Mucosa of descending colon (tissue), 3 donors: ENCODE results near the gene SQOR. TPM values are rescaled to one million over a fixed set of nuclear protein-coding genes. Genes with fewer than 3 reads are reported as not detected.

Experiments used
- ATAC-seq: fragments of 200-7000 bp; cut with Tn5 transposase; one replicate; pipeline ENCODE4 v1.9.1; 2020; ENCODE audit warnings: mild to moderate bottlenecking, moderate library complexity
- DNase-seq, 3 donors: peaks; one replicate each; pipeline ENCODE4 v3.0.0-alpha.2; 2020
- H3K36me3 ChIP-seq: fragments of 200-600 bp; one replicate; pipeline ENCODE4 v1.8.0; 2021; ENCODE audit warnings: low read depth, mild to moderate bottlenecking
- H3K4me1 ChIP-seq: fragments of 200-600 bp; one replicate; pipeline ENCODE4 v1.8.0; 2021; ENCODE audit warnings: low read depth, mild to moderate bottlenecking
- H3K4me3 ChIP-seq: fragments of 200-600 bp; one replicate; pipeline ENCODE4 v1.8.0; 2021; ENCODE audit warnings: mild to moderate bottlenecking
- H3K9me3 ChIP-seq: fragments of 200-600 bp; one replicate; pipeline ENCODE4 v1.8.0; 2021; ENCODE audit warnings: mild to moderate bottlenecking
- CTCF ChIP-seq: fragments of 200-600 bp; IDR thresholded peaks from one replicate; pipeline ENCODE4 v1.8.0; 2022; ENCODE audit warnings: antibody characterized with exemption, mild to moderate bottlenecking
- intact Hi-C, 2 donors: fragments of 100-400 bp; cut with DNase I in 1 of 2; cut with micrococcal nuclease in 1 of 2; formaldehyde crosslinking; loops; one replicate each; pipeline versions ENCODE4 v1.11.0 to v1.11.1; 2022; cut with DNase I, micrococcal nuclease
- total RNA-seq, 3 donors: library from RNA; stranded (reverse); fragmentation: NEBNext Ultra II Directional in 2 of 3; extraction: Animal tissue kit (Norgen Biotek cat#: 25700) in 2 of 3; gene quantifications; one replicate each; pipeline versions ENCODE4 v1.2.1 to v1.2.4, GENCODE V29; 2021 to 2023
- donor health status: DM: no; HTN: no; CAD: no; lungs with moderate emphysema.
- donor health status: DM: no; HTN: no; CAD: no.
- donor health status: DM: no; HTN: yes; CAD: no.

The SQOR gene
- total RNA-seq, 3 donors from 2014 or later, result 197 to 409 (median 403) TPM

- H3K4me1 ChIP-seq, result no peaks in the 10 kb centered on the region
- peaks cover 18% of the 10 kb centered on the region for H3K36me3 ChIP-seq
- ATAC-seq (no peak), DNase-seq (no peak)
- intact Hi-C loops, result no loop called here
- TF ChIP-seq CTCF, result no peak
- H3K4me3 ChIP-seq, result no peak overlapping the region
- no peaks in the 10 kb centered on the region for H3K9me3 ChIP-seq
Observed at GRCh38 chr15:45678459-45679178, 43.8 kb downstream of the SQOR start.

- intact Hi-C loops, result no loop called here
- Histone ChIP-seq H3K36me3 (peaks cover 19% of the 10 kb centered on the region), H3K9me3 (no peaks in the 10 kb centered on the region), H3K4me1 (no peaks in the 10 kb centered on the region), H3K4me3 (no peak overlapping the region)
- TF ChIP-seq CTCF, result no peak
- no peak for ATAC-seq
- no peak for DNase-seq
Observed at GRCh38 chr15:45684533-45684932, 49.7 kb downstream of the SQOR start.

GRCh38 chr15:45689616-45690015, 54.8 kb downstream of the SQOR start:
- no peak for DNase-seq
- TF ChIP-seq CTCF, result no peak
- intact Hi-C loops, result no loop called here
- H3K36me3 ChIP-seq, result peaks cover 32% of the 10 kb centered on the region
- ATAC-seq, result no peak
- H3K9me3 ChIP-seq, result no peaks in the 10 kb centered on the region
- no peak overlapping the region for H3K4me3 ChIP-seq
- no peaks in the 10 kb centered on the region for H3K4me1 ChIP-seq

- intact Hi-C loops, result no loop called here
- TF ChIP-seq CTCF, result no peak
- H3K4me3 ChIP-seq, result no peak overlapping the region
- no peaks in the 10 kb centered on the region for H3K4me1 ChIP-seq
- H3K9me3 ChIP-seq, result no peaks in the 10 kb centered on the region
- ATAC-seq (no peak), DNase-seq (no peak)
- peaks cover 35% of the 10 kb centered on the region for H3K36me3 ChIP-seq
Observed at GRCh38 chr15:45690581-45691260, 55.9 kb downstream of the SQOR start.

GRCh38 chr15:45701108-45701507, 66.3 kb downstream of the SQOR start:
- intact Hi-C loops, result no loop called here

More at GRCh38 chr15:45701108-45701507, 66.3 kb downstream of the SQOR start:
- no peak for ATAC-seq
- H3K9me3 ChIP-seq, result no peaks in the 10 kb centered on the region
- no peak overlapping the region for H3K4me3 ChIP-seq
- TF ChIP-seq CTCF, result no peak
- no peak for DNase-seq
- H3K36me3 ChIP-seq, result no peaks in the 10 kb centered on the region
- peaks cover 5% of the 10 kb centered on the region for H3K4me1 ChIP-seq
